Hepatocyte (in vitro differentiated cells): Measurements from ENCODE around the gene SLC7A10. TPM values are rescaled to one million over a fixed set of nuclear protein-coding genes. Genes with fewer than 3 reads are reported as not detected.

Experiments used
- DNase-seq: peaks from one replicate; pipeline ENCODE4 v3.0.0-alpha.2; 2016; ENCODE audit warnings: low spot score
- H2AFZ ChIP-seq: fragments of 200-600 bp; sonication (generic); 2 replicates; pipeline ENCODE4 v1.6.0; 2016; ENCODE audit warnings: antibody characterized with exemption, mild to moderate bottlenecking
- H3K27ac ChIP-seq: fragments of 200-600 bp; sonication (generic); 2 replicates; pipeline ENCODE4 v1.5.1; 2016; ENCODE audit warnings: mild to moderate bottlenecking
- H3K27me3 ChIP-seq: fragments of 200-600 bp; sonication (generic); 2 replicates; pipeline ENCODE4 v1.6.1; 2016
- H3K36me3 ChIP-seq: fragments of 200-600 bp; sonication (generic); replicated peaks from 2 replicates; pipeline ENCODE4 v1.5.1; 2016; ENCODE audit warnings: low read depth; ENCODE audit not compliant: insufficient read depth
- H3K4me1 ChIP-seq: fragments of 200-600 bp; sonication (generic); 2 replicates; pipeline ENCODE4 v1.5.1; 2016; ENCODE audit warnings: mild to moderate bottlenecking, moderate library complexity; ENCODE audit not compliant: insufficient read depth
- H3K4me2 ChIP-seq: fragments of 200-600 bp; sonication (generic); 2 replicates; pipeline ENCODE4 v1.6.0; 2016
- H3K4me3 ChIP-seq: fragments of 200-600 bp; sonication (generic); 2 replicates; pipeline ENCODE4 v1.5.1; 2016; ENCODE audit warnings: mild to moderate bottlenecking
- H3K79me2 ChIP-seq: fragments of 200-600 bp; sonication (generic); 2 replicates; pipeline ENCODE4 v1.6.0; 2017; ENCODE audit warnings: mild to moderate bottlenecking
- H3K9me2 ChIP-seq: fragments of 200-600 bp; sonication (generic); replicated peaks from 2 replicates; pipeline ENCODE4 v1.6.0; 2017; ENCODE audit warnings: mild to moderate bottlenecking; ENCODE audit not compliant: insufficient read depth
- H3K9me3 ChIP-seq: fragments of 200-600 bp; sonication (generic); 2 replicates; pipeline ENCODE4 v1.5.1; 2016; ENCODE audit warnings: low read depth, mild to moderate bottlenecking
- H4K20me1 ChIP-seq: fragments of 200-600 bp; sonication (generic); 2 replicates; pipeline ENCODE4 v1.6.0; 2016; ENCODE audit warnings: mild to moderate bottlenecking; ENCODE audit not compliant: insufficient read depth, poor library complexity, severe bottlenecking
- CTCF ChIP-seq: fragments of 200-600 bp; sonication (generic); IDR thresholded peaks from 2 replicates; pipeline ENCODE4 v1.5.1; 2016; ENCODE audit warnings: antibody characterized with exemption, mild to moderate bottlenecking; ENCODE audit not compliant: poor library complexity
- EZH2 ChIP-seq: fragments of 200-600 bp; sonication (generic); IDR thresholded peaks from 2 replicates; pipeline ENCODE4 v1.6.1; 2016; ENCODE audit warnings: antibody characterized with exemption, mild to moderate bottlenecking, borderline replicate concordance
- EZH2phosphoT487 ChIP-seq: fragments of 200-600 bp; sonication (generic); IDR thresholded peaks from one replicate; pipeline ENCODE4 v1.6.1; 2018; ENCODE audit warnings: antibody characterized with exemption, mild to moderate bottlenecking, low read depth, moderate library complexity; ENCODE audit not compliant: unreplicated experiment, severe bottlenecking
- WGBS: methylation state at CpG from one replicate; pipeline ENCODE4 v1.1.6; 2016; ENCODE audit warnings: low lambda C conversion rate; ENCODE audit errors: missing lambda C conversion rate; 5-methylcytosine and 5-hydroxymethylcytosine counted together
- polyA plus RNA-seq: library from polyadenylated mRNA; unstranded; fragments of >200 nt; fragmentation: Nextera tagmentation; extraction: Ambion mirVana; gene quantifications from 2 replicates; pipeline ENCODE4 v1.2.1, GENCODE V29; 2016
- total RNA-seq: library from RNA; depleted of rRNA; stranded (reverse); fragments of >200 nt; gene quantifications from 2 replicates; pipeline ENCODE4 v1.2.3, GENCODE V29; 2014

The SLC7A10 gene
- total and polyA plus RNA-seq, 2 experiments from 2014 or later: 5.5 to 7.3 TPM

- WGBS: 96% methylated on average over 2 of the region's 2 CpGs
- DNase-seq: no peak
- Histone ChIP-seq H3K79me2 (no peaks in the 10 kb centered on the region), H4K20me1 (no peaks in the 10 kb centered on the region), H3K9me2 (no peaks in the 10 kb centered on the region), H3K27ac (no peak overlapping the region), H3K4me2 (no peak overlapping the region), H2AFZ (no peak overlapping the region), H3K9me3 (no peaks in the 10 kb centered on the region), H3K36me3 (no peaks in the 10 kb centered on the region), H3K27me3 (no peaks in the 10 kb centered on the region), H3K4me3 (no peak overlapping the region), H3K4me1 (no peaks in the 10 kb centered on the region)
- TF ChIP-seq EZH2phosphoT487: no peak
- no peak for TF ChIP-seq CTCF
- no peak for TF ChIP-seq EZH2
Observed at GRCh38 chr19:33257828-33258227, 32.2 kb upstream of the SLC7A10 start.

- no peaks in the 10 kb centered on the region for H4K20me1 ChIP-seq
- TF ChIP-seq CTCF (no peak), EZH2phosphoT487 (no peak), EZH2 (no peak)
- no peaks in the 10 kb centered on the region for H3K9me2 ChIP-seq
- WGBS: 80% methylated on average over 7 of the region's 7 CpGs
- no peaks in the 10 kb centered on the region for H3K9me3 ChIP-seq
- H3K27ac ChIP-seq: no peak overlapping the region
- H3K4me3 ChIP-seq: no peak overlapping the region
- H3K4me2 ChIP-seq: no peak overlapping the region
- H3K27me3 ChIP-seq: no peaks in the 10 kb centered on the region
- H3K36me3 ChIP-seq: no peaks in the 10 kb centered on the region
- H3K79me2 ChIP-seq: no peaks in the 10 kb centered on the region
- no peak overlapping the region for H2AFZ ChIP-seq
- DNase-seq: no peak
- no peaks in the 10 kb centered on the region for H3K4me1 ChIP-seq
Observed at GRCh38 chr19:33256261-33256660, 30.6 kb upstream of the SLC7A10 start.

- WGBS: 97% methylated on average over 7 of the region's 7 CpGs
- H3K27ac ChIP-seq: no peak overlapping the region
- TF ChIP-seq EZH2phosphoT487 (no peak), CTCF (no peak), EZH2 (no peak)
Observed at GRCh38 chr19:33255781-33256180, 30.1 kb upstream of the SLC7A10 start.

GRCh38 chr19:33254245-33254824 is 28.7 kb upstream of the SLC7A10 start:
- H3K4me3 ChIP-seq: no peak overlapping the region
- H2AFZ ChIP-seq: no peak overlapping the region
- H3K4me1 ChIP-seq: no peaks in the 10 kb centered on the region
- H3K9me3 ChIP-seq: no peaks in the 10 kb centered on the region
- H3K4me2 ChIP-seq: no peak overlapping the region
- no peak for DNase-seq
- TF ChIP-seq EZH2: no peak
- TF ChIP-seq CTCF: no peak
- TF ChIP-seq EZH2phosphoT487: no peak
- H3K27me3 ChIP-seq: no peaks in the 10 kb centered on the region
- 90% methylated on average over 13 of the region's 13 CpGs for WGBS
- no peak overlapping the region for H3K27ac ChIP-seq
- no peaks in the 10 kb centered on the region for H4K20me1 ChIP-seq
- no peaks in the 10 kb centered on the region for H3K9me2 ChIP-seq
- H3K36me3 ChIP-seq: no peaks in the 10 kb centered on the region
- no peaks in the 10 kb centered on the region for H3K79me2 ChIP-seq

More at GRCh38 chr19:33255781-33256180, 30.1 kb upstream of the SLC7A10 start:
- Histone ChIP-seq H3K4me2 (no peak overlapping the region), H3K27me3 (no peaks in the 10 kb centered on the region), H4K20me1 (no peaks in the 10 kb centered on the region), H3K4me1 (no peaks in the 10 kb centered on the region), H2AFZ (no peak overlapping the region), H3K36me3 (no peaks in the 10 kb centered on the region), H3K4me3 (no peak overlapping the region), H3K9me3 (no peaks in the 10 kb centered on the region), H3K79me2 (no peaks in the 10 kb centered on the region), H3K9me2 (no peaks in the 10 kb centered on the region)
- no peak for DNase-seq
